ENCODE results near the gene HHLA2.
"Not testable (repeated sequence)": the region's sequence is repeated elsewhere in the genome, so short reads cannot be mapped to it uniquely, and the experiment has no call there.

HHLA2 gene

DNA sequence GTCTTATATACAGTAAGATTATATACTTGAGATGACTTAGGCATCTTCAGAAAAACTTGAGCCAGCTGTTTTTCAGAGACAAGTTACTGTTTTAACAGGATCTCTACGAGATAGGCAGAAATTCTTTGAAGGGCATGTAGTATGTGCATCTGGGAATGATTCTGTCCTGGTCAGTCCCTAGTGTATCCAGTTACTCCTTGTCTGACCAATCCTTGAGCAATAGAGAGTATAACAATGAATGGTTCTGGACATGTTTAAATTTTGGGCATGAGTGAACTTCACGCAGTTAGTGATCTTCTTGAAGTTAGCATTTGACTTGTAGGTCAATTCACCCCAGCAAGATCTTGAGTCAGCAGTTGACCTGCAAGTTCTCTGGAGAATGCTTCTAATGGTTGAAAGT, 24.7 kb upstream of the HHLA2 start:
- peak; percentile 11 for DNase-seq (ENCODE audit: low read depth)
- TF ChIP-seq, protein P1, sequence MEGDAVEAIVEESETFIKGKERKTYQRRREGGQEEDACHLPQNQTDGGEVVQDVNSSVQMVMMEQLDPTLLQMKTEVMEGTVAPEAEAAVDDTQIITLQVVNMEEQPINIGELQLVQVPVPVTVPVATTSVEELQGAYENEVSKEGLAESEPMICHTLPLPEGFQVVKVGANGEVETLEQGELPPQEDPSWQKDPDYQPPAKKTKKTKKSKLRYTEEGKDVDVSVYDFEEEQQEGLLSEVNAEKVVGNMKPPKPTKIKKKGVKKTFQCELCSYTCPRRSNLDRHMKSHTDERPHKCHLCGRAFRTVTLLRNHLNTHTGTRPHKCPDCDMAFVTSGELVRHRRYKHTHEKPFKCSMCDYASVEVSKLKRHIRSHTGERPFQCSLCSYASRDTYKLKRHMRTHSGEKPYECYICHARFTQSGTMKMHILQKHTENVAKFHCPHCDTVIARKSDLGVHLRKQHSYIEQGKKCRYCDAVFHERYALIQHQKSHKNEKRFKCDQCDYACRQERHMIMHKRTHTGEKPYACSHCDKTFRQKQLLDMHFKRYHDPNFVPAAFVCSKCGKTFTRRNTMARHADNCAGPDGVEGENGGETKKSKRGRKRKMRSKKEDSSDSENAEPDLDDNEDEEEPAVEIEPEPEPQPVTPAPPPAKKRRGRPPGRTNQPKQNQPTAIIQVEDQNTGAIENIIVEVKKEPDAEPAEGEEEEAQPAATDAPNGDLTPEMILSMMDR (conservative IDR thresholded peaks at IDR 0.05; ENCODE audit: control insufficient read depth, insufficient read depth, low read depth, low read length) = no peak
- no peak overlapping the region for H3K4me3 ChIP-seq (ENCODE audit: control insufficient read depth, low read depth, low read length)

DNA sequence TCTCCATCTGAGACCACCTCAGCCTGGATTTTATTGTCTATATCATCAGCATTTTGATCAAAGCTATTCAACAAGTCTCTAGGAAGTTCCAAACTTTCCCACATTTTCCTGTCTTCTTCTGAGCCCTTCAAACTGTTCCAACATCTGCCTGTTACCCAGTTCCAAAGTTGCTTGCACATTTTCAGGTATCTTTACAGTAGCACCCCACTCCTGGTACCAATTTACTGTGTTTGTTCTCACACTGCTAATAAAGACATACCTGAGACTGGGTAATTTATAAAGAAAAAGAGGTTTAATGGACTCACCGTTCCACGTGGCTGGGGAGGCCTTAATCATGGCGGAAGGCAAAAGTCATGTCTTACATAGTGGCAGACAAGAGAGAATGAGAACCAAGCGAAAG, 17.3 kb upstream of the HHLA2 start:
- not testable (repeated sequence) for H3K4me3 ChIP-seq (ENCODE audit: control insufficient read depth, low read depth, low read length); DNase-seq (ENCODE audit: low read depth)

DNA sequence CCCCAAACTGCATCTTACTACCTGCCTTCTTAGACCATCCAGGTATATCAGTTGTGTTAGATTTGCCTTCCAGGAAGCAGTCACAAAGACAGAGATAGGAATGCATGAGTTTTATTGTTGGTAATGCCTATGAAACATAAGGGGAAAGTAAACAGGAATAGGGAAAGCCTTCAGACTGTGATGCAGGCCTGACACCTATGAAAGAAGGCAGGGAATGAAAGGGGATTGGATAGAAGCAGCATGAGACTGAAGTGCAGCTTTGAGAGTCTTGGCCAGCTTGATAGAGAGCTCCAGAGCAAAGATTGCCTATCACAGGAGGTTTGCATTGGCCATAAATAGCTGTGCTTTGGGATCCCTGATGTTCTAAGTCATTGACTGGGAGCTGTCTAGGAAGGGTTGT, 15.9 kb upstream of the HHLA2 start:
- H3K4me3 ChIP-seq (ENCODE audit: control insufficient read depth, low read depth, low read length) = no peak overlapping the region
- DNase-seq (ENCODE audit: low read depth) = no peak
- TF ChIP-seq, protein P1 (conservative IDR thresholded peaks at IDR 0.05; ENCODE audit: control insufficient read depth, insufficient read depth, low read depth, low read length) = no peak

DNA sequence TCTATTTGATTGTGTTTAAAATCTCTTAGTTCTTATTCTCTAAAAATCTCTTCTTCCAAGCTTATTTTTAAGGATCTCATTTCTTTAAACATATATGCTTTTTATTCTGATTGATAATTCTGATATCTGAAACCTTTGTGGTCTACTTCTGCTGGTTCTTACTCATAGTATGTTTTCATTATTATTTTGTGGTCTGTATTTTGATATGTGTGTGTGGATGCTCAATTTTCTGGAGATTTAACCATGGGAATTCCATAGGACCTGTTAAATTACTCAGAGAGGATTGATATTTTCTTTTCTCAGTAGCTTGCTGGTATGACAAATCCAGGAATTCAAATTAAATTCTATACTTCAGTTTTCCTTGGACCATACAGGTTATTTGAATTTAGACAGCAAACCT, 14.7 kb upstream of the HHLA2 start:
- TF ChIP-seq, protein P1 (conservative IDR thresholded peaks at IDR 0.05; ENCODE audit: control insufficient read depth, insufficient read depth, low read depth, low read length) = no peak
- no peak overlapping the region for H3K4me3 ChIP-seq (ENCODE audit: control insufficient read depth, low read depth, low read length)
- no peak for DNase-seq (ENCODE audit: low read depth)

DNA sequence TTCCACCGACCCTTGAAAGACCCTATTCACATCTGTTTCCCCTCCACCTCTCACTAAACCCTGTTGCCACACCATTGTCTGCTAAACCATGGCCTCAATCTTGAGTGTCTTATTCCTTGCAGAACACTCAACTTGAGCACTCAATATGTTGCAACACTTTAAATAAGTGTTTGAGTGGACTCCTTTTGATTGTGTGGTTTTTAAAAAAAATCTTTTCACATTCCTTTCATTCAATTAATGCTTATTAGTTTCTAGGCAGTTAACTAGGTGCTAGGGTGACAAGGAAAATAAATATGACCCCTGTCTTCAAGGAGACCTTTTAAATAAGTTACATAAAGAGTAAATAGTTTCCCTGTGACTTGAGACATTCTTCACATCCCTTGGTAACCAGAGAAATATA, 13.3 kb upstream of the HHLA2 start:
- TF ChIP-seq, protein P1 (conservative IDR thresholded peaks at IDR 0.05; ENCODE audit: control insufficient read depth, insufficient read depth, low read depth, low read length) = no peak
- no peak overlapping the region for H3K4me3 ChIP-seq (ENCODE audit: control insufficient read depth, low read depth, low read length)
- DNase-seq (ENCODE audit: low read depth) = no peak

- no peak overlapping the region for H3K4me3 ChIP-seq (ENCODE audit: control insufficient read depth, low read depth, low read length)
- no peak for DNase-seq (ENCODE audit: low read depth)
- TF ChIP-seq, protein P1 (conservative IDR thresholded peaks at IDR 0.05; ENCODE audit: control insufficient read depth, insufficient read depth, low read depth, low read length) = no peak
Measured at GRCh38 chr3:108283989-108284388, 12.4 kb upstream of the HHLA2 start.

- TF ChIP-seq, protein P1 (conservative IDR thresholded peaks at IDR 0.05; ENCODE audit: control insufficient read depth, insufficient read depth, low read depth, low read length) = no peak
- no peak for DNase-seq (ENCODE audit: low read depth)
- H3K4me3 ChIP-seq (ENCODE audit: control insufficient read depth, low read depth, low read length) = no peak overlapping the region
Measured at GRCh38 chr3:108285176-108285575, 11.2 kb upstream of the HHLA2 start.

Data from fibroblast of mammary gland (primary cell).